ENCODE results near the gene IST1. TPM values are rescaled to one million over a fixed set of nuclear protein-coding genes. Genes with fewer than 3 reads are reported as not detected.

Gene IST1
- total and polyA plus RNA-seq, 10 of the 15 experiments (the other 5 are each of a cell fraction or from before 2014, with no cell fraction given): 97.3 to 293 (median 138) TPM

DNA sequence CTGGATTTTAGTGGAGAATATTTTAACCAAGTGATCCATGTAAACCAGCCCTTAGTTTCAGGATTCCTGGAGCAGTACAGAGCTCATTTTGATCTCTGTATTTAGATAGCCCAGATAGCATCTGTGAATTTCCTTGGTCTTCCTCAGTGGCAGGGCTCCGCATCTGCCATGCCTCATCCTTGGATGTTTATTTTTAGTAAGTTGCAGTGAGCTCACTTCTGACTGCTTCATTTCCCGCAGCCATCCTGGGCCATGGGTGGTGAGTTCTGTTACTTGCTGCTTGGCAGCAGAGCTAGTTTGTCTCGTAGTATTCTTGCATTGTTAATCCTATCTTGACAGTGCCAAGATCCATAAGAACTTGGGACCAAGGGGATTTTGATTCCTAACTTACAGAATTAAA lies 33.7 kb downstream of the IST1 start:
- ChIA-PET POLR2A (interaction anchor here (0.6 to 1.2 kb wide), 3 partner anchors 10 to 29 kb away, joined by 3 to 12 read pairs (median 3); no protein-coding TSS in a partner anchor), RAD21 (ENCODE audit: unreplicated experiment) (no interaction called here), CTCF (interaction anchor here (0.5 to 2.7 kb wide), 7 partner anchors 12 to 345 kb away, joined by 3 to 19 read pairs (median 4); no protein-coding TSS in a partner anchor), SMC1A (ENCODE audit: uncharacterized antibody, unreplicated experiment) (interaction anchor here (1.1 to 1.7 kb wide), 5 partner anchors 10 to 43 kb away, joined by 3 to 5 read pairs (median 4); no protein-coding TSS in a partner anchor)
- FAIRE-seq (no peak), DNase-seq (ENCODE audit: low read depth, low spot score) (no peak), ATAC-seq (no peak)
- no peaks in the 10 kb centered on the region; the same call in 1 of the 2 replicates for H3K79me2 ChIP-seq (ENCODE audit: control insufficient read depth, insufficient read depth, low read length)
- no TSS peak for BruUV-seq (replicated peaks)
- no peak overlapping the region for H3K9ac ChIP-seq (ENCODE audit: control insufficient read depth, insufficient read depth, low read length)
- H3K4me1 ChIP-seq (ENCODE audit: control insufficient read depth, insufficient read depth, low read length): no peaks in the 10 kb centered on the region
- in situ Hi-C loops (cut with MboI) (no loop called here), intact Hi-C loops (cut with micrococcal nuclease; ENCODE audit: unreplicated experiment) (no loop called here)
- WGBS (ENCODE audit: insufficient coverage, insufficient replicate concordance, low lambda C conversion rate, missing lambda C conversion rate): 97% methylated on average over 3 of the region's 3 CpGs
- no peak overlapping the region for H3K27ac ChIP-seq (ENCODE audit: control insufficient read depth, insufficient read depth)
- no peak overlapping the region for H2AFZ ChIP-seq (ENCODE audit: control insufficient read depth, low read depth, low read length)
- no peak overlapping the region for H3K4me3 ChIP-seq
- no peak overlapping the region for H3K4me2 ChIP-seq (ENCODE audit: control insufficient read depth, insufficient read depth)
- H3K27me3 ChIP-seq (replicated peaks in 1 of 2; ENCODE audit: control insufficient read depth in 2 of 2, insufficient read depth in 2 of 2, low read length in 1 of 2): no peaks in the 10 kb centered on the region
- H3K9me3 ChIP-seq (replicated peaks; ENCODE audit: control insufficient read depth, insufficient read depth, low read length): no peaks in the 10 kb centered on the region
- H3K36me3 ChIP-seq (ENCODE audit: control insufficient read depth in 2 of 2, insufficient read depth in 2 of 2, low read length in 1 of 2): peaks cover 17 to 46% of the 10 kb centered on the region in 2 experiments
- TF ChIP-seq POLR2AphosphoS5 (IDR thresholded peaks at IDR 0.05; ENCODE audit: low read length) (0 out of 2 replicates have a peak, but pooled peaks have one; percentile 25), JUND (IDR thresholded peaks at IDR 0.05; ENCODE audit: low read depth, low read length) (no peak), HDGF (IDR thresholded peaks at IDR 0.05) (no peak)
- H4K20me1 ChIP-seq (ENCODE audit: control insufficient read depth, insufficient read depth): no peaks in the 10 kb centered on the region; the same call in 1 of the 2 replicates

DNA sequence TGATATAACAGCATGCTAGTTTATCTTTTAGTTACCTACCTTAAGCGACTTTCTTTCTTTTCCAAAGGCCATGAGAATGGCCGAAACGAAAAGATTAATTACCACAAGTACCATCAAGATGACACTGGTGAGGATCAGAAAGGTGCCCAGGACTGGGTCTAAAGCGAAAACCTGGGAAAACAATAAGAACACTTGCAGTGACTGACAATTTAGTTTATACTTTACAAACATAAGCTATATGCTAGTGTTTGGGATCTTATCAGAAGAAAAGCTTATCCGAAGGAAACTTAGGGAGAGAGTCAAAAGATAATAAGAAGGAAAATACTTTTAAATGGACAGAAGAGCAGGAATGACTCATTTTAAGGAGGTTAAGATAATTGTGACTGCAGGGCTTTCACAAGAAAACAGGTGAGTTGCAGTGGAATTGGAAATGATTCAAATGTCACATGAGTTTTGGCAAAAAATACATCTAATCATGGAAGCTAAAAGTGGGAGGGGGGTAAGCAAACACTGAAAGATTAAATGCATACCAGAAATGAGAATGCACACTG lies 34.8 kb downstream of the IST1 start:
- Histone ChIP-seq H2AFZ (ENCODE audit: control insufficient read depth, low read depth, low read length) (no peak overlapping the region), H3K79me2 (ENCODE audit: control insufficient read depth, insufficient read depth, low read length) (no peaks in the 10 kb centered on the region; the same call in 1 of the 2 replicates), H4K20me1 (ENCODE audit: control insufficient read depth, insufficient read depth) (no peaks in the 10 kb centered on the region; the same call in 1 of the 2 replicates), H3K4me2 (ENCODE audit: control insufficient read depth, insufficient read depth) (no peak overlapping the region), H3K27me3 (replicated peaks in 1 of 2; ENCODE audit: control insufficient read depth in 2 of 2, insufficient read depth in 2 of 2, low read length in 1 of 2) (no peaks in the 10 kb centered on the region), H3K4me3 (no peak overlapping the region), H3K9ac (ENCODE audit: control insufficient read depth, insufficient read depth, low read length) (no peak overlapping the region), H3K36me3 (ENCODE audit: control insufficient read depth in 2 of 2, insufficient read depth in 2 of 2, low read length in 1 of 2) (peaks cover 11 to 42% of the 10 kb centered on the region in 2 experiments), H3K9me3 (replicated peaks; ENCODE audit: control insufficient read depth, insufficient read depth, low read length) (no peaks in the 10 kb centered on the region), H3K4me1 (ENCODE audit: control insufficient read depth, insufficient read depth, low read length) (no peaks in the 10 kb centered on the region), H3K27ac (ENCODE audit: control insufficient read depth, insufficient read depth) (no peak overlapping the region)
- ChIA-PET CTCF (interaction anchor here (1.2 to 2.7 kb wide), 4 partner anchors 13 to 47 kb away, joined by 3 to 19 read pairs (median 6); no protein-coding TSS in a partner anchor), SMC1A (ENCODE audit: uncharacterized antibody, unreplicated experiment) (interaction anchor here (1.2 to 1.7 kb wide), 5 partner anchors 9 to 31 kb away, joined by 3 to 6 read pairs (median 4); no protein-coding TSS in a partner anchor), POLR2A (interaction anchor here (0.6 to 1.0 kb wide), 2 partner anchors 30 to 122 kb away, joined by 3 to 12 read pairs; no protein-coding TSS in a partner anchor), RAD21 (ENCODE audit: unreplicated experiment) (interaction anchor here (0.6 kb wide), 1 partner anchor 411 kb away, joined by 5 read pairs; no protein-coding TSS in a partner anchor)
- FAIRE-seq (no peak), DNase-seq (ENCODE audit: low read depth, low spot score) (no peak), ATAC-seq (no peak)
- WGBS (ENCODE audit: insufficient coverage, insufficient replicate concordance, low lambda C conversion rate, missing lambda C conversion rate): 99% methylated on average over 5 of the region's 5 CpGs
- in situ Hi-C loops (cut with MboI) (no loop called here), intact Hi-C loops (cut with micrococcal nuclease; ENCODE audit: unreplicated experiment) (no loop called here)
- BruUV-seq (replicated peaks): no TSS peak
- TF ChIP-seq, protein P1, sequence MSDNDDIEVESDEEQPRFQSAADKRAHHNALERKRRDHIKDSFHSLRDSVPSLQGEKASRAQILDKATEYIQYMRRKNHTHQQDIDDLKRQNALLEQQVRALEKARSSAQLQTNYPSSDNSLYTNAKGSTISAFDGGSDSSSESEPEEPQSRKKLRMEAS (IDR thresholded peaks at IDR 0.05; ENCODE audit: low read depth, low read length): no peak
- TF ChIP-seq STAT1 (conservative IDR thresholded peaks at IDR 0.05): no peak
- no peak for TF ChIP-seq IKZF1 (conservative IDR thresholded peaks at IDR 0.05)
- TF ChIP-seq, protein P2, sequence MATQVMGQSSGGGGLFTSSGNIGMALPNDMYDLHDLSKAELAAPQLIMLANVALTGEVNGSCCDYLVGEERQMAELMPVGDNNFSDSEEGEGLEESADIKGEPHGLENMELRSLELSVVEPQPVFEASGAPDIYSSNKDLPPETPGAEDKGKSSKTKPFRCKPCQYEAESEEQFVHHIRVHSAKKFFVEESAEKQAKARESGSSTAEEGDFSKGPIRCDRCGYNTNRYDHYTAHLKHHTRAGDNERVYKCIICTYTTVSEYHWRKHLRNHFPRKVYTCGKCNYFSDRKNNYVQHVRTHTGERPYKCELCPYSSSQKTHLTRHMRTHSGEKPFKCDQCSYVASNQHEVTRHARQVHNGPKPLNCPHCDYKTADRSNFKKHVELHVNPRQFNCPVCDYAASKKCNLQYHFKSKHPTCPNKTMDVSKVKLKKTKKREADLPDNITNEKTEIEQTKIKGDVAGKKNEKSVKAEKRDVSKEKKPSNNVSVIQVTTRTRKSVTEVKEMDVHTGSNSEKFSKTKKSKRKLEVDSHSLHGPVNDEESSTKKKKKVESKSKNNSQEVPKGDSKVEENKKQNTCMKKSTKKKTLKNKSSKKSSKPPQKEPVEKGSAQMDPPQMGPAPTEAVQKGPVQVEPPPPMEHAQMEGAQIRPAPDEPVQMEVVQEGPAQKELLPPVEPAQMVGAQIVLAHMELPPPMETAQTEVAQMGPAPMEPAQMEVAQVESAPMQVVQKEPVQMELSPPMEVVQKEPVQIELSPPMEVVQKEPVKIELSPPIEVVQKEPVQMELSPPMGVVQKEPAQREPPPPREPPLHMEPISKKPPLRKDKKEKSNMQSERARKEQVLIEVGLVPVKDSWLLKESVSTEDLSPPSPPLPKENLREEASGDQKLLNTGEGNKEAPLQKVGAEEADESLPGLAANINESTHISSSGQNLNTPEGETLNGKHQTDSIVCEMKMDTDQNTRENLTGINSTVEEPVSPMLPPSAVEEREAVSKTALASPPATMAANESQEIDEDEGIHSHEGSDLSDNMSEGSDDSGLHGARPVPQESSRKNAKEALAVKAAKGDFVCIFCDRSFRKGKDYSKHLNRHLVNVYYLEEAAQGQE (IDR thresholded peaks at IDR 0.05; ENCODE audit: low read depth, low read length): no peak
- TF ChIP-seq, protein P3, sequence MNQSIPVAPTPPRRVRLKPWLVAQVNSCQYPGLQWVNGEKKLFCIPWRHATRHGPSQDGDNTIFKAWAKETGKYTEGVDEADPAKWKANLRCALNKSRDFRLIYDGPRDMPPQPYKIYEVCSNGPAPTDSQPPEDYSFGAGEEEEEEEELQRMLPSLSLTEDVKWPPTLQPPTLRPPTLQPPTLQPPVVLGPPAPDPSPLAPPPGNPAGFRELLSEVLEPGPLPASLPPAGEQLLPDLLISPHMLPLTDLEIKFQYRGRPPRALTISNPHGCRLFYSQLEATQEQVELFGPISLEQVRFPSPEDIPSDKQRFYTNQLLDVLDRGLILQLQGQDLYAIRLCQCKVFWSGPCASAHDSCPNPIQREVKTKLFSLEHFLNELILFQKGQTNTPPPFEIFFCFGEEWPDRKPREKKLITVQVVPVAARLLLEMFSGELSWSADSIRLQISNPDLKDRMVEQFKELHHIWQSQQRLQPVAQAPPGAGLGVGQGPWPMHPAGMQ (IDR thresholded peaks at IDR 0.05; ENCODE audit: borderline replicate concordance): no peak
- TF ChIP-seq POLR2AphosphoS2 (IDR thresholded peaks at IDR 0.05; ENCODE audit: low read depth, low read length): no peak

Data from GM12878 (cell line).